Osteocyte (in vitro differentiated cells): ENCODE results near the gene DNLZ. TPM values are rescaled to one million over a fixed set of nuclear protein-coding genes. Genes with fewer than 3 reads are reported as not detected.

Experiments used
- DNase-seq: peaks from one replicate; pipeline ENCODE4 v3.0.0; 2021; ENCODE audit warnings: mixed read lengths; ENCODE audit not compliant: unreplicated experiment; ENCODE audit errors: extremely low spot score
- H3K27ac Mint-ChIP-seq: one replicate; pipeline ENCODE4 v1.8.0; 2021; ENCODE audit warnings: mild to moderate bottlenecking, mixed read lengths; ENCODE audit not compliant: unreplicated experiment
- H3K27me3 Mint-ChIP-seq: one replicate; pipeline ENCODE4 v1.8.0; 2021; ENCODE audit warnings: mixed read lengths; ENCODE audit not compliant: unreplicated experiment
- H3K36me3 Mint-ChIP-seq: one replicate; pipeline ENCODE4 v1.8.0; 2021; ENCODE audit warnings: mixed read lengths; ENCODE audit not compliant: unreplicated experiment
- H3K4me1 Mint-ChIP-seq: one replicate; pipeline ENCODE4 v1.8.0; 2021; ENCODE audit warnings: mixed read lengths; ENCODE audit not compliant: unreplicated experiment
- H3K4me3 Mint-ChIP-seq: one replicate; pipeline ENCODE4 v1.8.0; 2021; ENCODE audit warnings: mild to moderate bottlenecking, moderate library complexity, mixed read lengths; ENCODE audit not compliant: unreplicated experiment
- H3K9me3 Mint-ChIP-seq: one replicate; pipeline ENCODE4 v1.8.0; 2021; ENCODE audit warnings: mixed read lengths; ENCODE audit not compliant: unreplicated experiment
- total RNA-seq: library from RNA; stranded (reverse); gene quantifications from 2 replicates; pipeline ENCODE4 v1.2.1, GENCODE V29; 2021
- TF ChIP-seq, protein P1 (sequence below): fragments of 200-600 bp; sonication (generic); IDR thresholded peaks from 2 replicates; pipeline ENCODE4 v1.5.0; 2021; ENCODE audit warnings: antibody characterized with exemption, mild to moderate bottlenecking, moderate library complexity

DNLZ gene
- total RNA-seq, 1 donor from 2014 or later: 17.6 TPM

DNA sequence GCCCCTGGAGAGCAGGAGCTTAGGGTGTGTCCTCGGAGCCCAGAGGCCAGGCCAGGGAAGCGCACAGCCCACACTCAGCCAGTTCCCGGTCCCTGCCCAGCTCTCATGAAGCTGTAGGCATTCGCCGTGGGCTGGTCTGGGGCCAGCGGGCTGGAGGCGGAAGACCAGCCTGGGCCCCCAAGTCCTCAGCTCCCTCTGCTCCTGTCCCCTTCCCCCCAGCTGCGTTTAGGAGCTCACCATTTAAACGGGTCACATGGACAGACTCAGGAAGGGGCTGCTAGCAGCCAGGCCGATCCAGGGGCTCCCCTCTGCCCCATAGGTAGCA lies 17.4 kb downstream of the DNLZ start:
- Mint-ChIP-seq H3K27me3 (no peaks in the 10 kb centered on the region), H3K4me1 (peaks cover 27% of the 10 kb centered on the region), H3K4me3 (no peak overlapping the region), H3K9me3 (no peaks in the 10 kb centered on the region), H3K36me3 (no peaks in the 10 kb centered on the region), H3K27ac (no peak overlapping the region)
- no peak for DNase-seq
- TF ChIP-seq, protein P1, sequence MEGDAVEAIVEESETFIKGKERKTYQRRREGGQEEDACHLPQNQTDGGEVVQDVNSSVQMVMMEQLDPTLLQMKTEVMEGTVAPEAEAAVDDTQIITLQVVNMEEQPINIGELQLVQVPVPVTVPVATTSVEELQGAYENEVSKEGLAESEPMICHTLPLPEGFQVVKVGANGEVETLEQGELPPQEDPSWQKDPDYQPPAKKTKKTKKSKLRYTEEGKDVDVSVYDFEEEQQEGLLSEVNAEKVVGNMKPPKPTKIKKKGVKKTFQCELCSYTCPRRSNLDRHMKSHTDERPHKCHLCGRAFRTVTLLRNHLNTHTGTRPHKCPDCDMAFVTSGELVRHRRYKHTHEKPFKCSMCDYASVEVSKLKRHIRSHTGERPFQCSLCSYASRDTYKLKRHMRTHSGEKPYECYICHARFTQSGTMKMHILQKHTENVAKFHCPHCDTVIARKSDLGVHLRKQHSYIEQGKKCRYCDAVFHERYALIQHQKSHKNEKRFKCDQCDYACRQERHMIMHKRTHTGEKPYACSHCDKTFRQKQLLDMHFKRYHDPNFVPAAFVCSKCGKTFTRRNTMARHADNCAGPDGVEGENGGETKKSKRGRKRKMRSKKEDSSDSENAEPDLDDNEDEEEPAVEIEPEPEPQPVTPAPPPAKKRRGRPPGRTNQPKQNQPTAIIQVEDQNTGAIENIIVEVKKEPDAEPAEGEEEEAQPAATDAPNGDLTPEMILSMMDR: no peak

DNA sequence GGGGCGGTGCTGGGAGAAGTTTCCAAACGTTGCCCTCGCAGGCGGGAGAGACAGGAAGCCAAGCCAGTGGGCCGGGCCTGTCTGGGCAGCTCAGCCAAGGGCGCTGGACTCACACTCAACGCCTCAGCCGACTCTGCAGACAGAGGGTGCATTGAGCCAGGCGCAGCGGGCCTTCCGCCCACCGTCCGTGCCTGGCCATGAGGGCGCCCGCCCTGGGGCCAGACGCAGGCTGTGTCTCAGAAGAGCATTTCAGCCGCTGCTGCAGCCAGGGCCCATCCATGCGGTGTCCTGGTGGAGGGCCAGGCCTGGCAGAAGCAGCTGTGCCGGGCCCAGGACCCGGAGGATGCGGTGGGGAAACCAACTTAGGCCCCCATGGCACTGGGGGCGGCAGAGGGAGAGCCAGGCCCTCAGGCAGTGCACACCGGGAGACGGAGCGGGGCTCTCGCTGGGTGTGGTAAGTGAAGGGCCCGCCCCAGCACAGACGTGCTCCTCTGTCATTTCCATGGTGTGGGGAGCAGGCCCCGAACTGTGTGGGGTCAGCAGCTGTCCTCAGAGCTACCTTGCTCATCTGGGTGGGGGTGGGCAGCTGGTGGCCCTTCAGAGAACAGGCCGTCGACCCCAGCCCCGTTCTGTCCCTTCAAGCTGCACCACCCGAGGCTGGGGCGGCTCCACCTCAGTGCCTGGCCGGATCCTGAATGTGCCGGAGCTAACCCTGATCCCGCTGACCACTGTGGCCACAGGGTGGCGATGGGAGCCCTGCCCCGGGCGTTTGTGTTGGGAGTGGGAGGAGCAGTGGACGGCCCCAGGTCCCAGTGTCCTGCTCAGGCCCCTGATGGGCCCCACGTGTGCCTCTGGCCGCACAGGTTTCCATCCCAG lies 18.0 kb downstream of the DNLZ start:
- TF ChIP-seq, protein P1: peak; percentile 48
- Mint-ChIP-seq H3K4me1 (peaks cover 27% of the 10 kb centered on the region), H3K27me3 (no peaks in the 10 kb centered on the region), H3K9me3 (no peaks in the 10 kb centered on the region), H3K27ac (no peak overlapping the region), H3K36me3 (no peaks in the 10 kb centered on the region), H3K4me3 (no peak overlapping the region)
- DNase-seq: no peak

DNA sequence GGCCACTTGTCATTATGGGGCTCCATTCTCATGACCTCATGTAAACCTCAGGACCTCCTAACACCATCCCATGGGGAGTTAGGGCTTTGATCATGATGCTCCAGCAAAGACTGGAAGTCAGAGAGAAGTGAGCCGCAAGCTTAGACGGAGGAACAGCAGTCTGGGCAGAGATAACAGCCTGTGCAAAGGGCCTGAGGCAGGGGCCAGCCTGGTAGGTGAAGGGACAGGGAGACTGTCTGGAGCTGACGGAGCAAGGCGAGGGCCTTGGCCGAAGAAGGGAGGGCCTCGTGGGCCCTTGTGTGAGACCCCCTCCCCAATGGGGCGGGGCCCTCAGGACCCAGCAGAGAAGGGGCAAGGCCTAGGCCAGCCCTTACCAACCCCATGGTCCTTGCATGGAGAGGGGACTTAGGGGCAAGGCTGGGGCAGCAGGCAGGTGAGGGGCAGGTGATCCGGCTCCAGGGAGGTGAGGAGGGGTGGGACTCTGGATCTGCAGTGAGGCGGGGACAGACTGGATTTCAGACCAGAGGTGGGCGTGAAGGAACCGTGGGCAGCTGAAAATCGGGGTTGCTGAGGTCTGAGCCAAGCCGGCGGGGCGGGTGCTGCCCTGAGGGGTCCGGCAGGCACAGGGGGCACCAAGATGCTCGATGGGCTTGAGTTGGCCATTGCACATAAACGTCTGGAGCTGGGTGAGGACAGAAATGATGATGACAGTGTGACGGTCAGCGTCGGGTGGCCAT lies 18.8 kb downstream of the DNLZ start:
- no peaks in the 10 kb centered on the region for H3K36me3 Mint-ChIP-seq
- H3K27ac Mint-ChIP-seq: no peak overlapping the region
- no peaks in the 10 kb centered on the region for H3K27me3 Mint-ChIP-seq
- H3K4me1 Mint-ChIP-seq: peaks cover 29% of the 10 kb centered on the region
- no peak for DNase-seq
- no peak overlapping the region for H3K4me3 Mint-ChIP-seq
- TF ChIP-seq, protein P1: no peak
- H3K9me3 Mint-ChIP-seq: no peaks in the 10 kb centered on the region

DNA sequence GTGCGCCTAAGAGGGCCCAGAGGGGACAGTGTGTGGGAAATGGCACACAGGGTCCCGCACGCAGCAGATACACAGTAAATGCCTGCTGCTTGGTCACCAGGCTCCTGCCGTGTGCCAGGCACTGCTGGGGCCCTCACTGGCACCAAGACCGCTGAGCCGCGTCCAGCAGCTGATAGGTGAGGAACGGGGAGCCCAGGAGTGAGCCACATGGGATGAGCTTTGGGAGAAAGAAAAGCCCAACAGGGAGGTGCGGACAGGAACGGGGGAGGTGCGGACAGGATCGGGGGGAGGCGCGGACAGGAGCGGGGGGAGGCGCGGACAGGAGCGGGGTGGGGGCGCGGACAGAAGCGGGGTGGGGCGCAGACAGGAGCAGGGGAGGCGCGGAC lies 19.7 kb downstream of the DNLZ start:
- H3K4me1 Mint-ChIP-seq: peaks cover 30% of the 10 kb centered on the region
- DNase-seq: no peak
- no peaks in the 10 kb centered on the region for H3K27me3 Mint-ChIP-seq
- no peaks in the 10 kb centered on the region for H3K36me3 Mint-ChIP-seq
- no peaks in the 10 kb centered on the region for H3K9me3 Mint-ChIP-seq
- H3K27ac Mint-ChIP-seq: no peak overlapping the region
- TF ChIP-seq, protein P1: no peak
- no peak overlapping the region for H3K4me3 Mint-ChIP-seq
